Fibroblast of lung (primary cell): ENCODE data around the gene TFAP2E. TPM values are rescaled to one million over a fixed set of nuclear protein-coding genes. Genes with fewer than 3 reads are reported as not detected.

Source experiments
- DNase-seq, 2 donors: peaks; one replicate each; pipeline versions ENCODE4 v3.0.0 to v3.0.0-alpha.2; 2010; ENCODE audit warnings: low read depth in 2 of 2
- H2AFZ ChIP-seq: 2 replicates; pipeline ENCODE4 v1.5.1; 2012; ENCODE audit warnings: low read length, control low read depth, inconsistent platforms
- H3K27ac ChIP-seq: 2 replicates; pipeline ENCODE4 v1.5.1; 2011; ENCODE audit warnings: low read length, control low read depth; ENCODE audit not compliant: insufficient read depth
- H3K27me3 ChIP-seq: 2 replicates; pipeline ENCODE4 v1.5.1; 2011; ENCODE audit warnings: mild to moderate bottlenecking, low read length; ENCODE audit not compliant: control insufficient read depth, insufficient read depth
- H3K36me3 ChIP-seq: 2 replicates; pipeline ENCODE4 v1.5.1; 2011; ENCODE audit warnings: low read length; ENCODE audit not compliant: control insufficient read depth, insufficient read depth
- H3K4me1 ChIP-seq: 2 replicates; pipeline ENCODE4 v1.5.1; 2011; ENCODE audit warnings: low read length; ENCODE audit not compliant: control insufficient read depth, insufficient read depth; ENCODE audit errors: extremely low read depth
- H3K4me2 ChIP-seq: 2 replicates; pipeline ENCODE4 v1.5.1; 2011; ENCODE audit warnings: low read length, control low read depth; ENCODE audit not compliant: insufficient read depth; ENCODE audit errors: extremely low read depth
- H3K4me3 ChIP-seq, 4 experiments: fragments of 200-600 bp in 1 of 4; sonication (generic) in 1 of 4; replicated peaks in 1 of 4; 2 replicates each; pipeline ENCODE4 v1.5.1; 2011 to 2016; ENCODE audit warnings: low read length in 4 of 4, low read depth in 3 of 4, mild to moderate bottlenecking in 3 of 4, control low read depth in 2 of 4, inconsistent platforms in 1 of 4, mixed read lengths in 1 of 4; ENCODE audit not compliant: insufficient read depth in 1 of 4; ENCODE audit errors: control extremely low read depth in 1 of 4
- H3K79me2 ChIP-seq: 2 replicates; pipeline ENCODE4 v1.5.1; 2012; ENCODE audit warnings: mild to moderate bottlenecking, low read length, inconsistent platforms; ENCODE audit not compliant: control insufficient read depth, insufficient read depth
- H3K9ac ChIP-seq: 2 replicates; pipeline ENCODE4 v1.5.1; 2011; ENCODE audit warnings: mild to moderate bottlenecking, low read length, control low read depth; ENCODE audit not compliant: insufficient read depth
- H3K9me3 ChIP-seq: 2 replicates; pipeline ENCODE4 v1.5.1; 2012; ENCODE audit warnings: low read depth, low read length; ENCODE audit not compliant: control insufficient read depth, insufficient read depth
- H4K20me1 ChIP-seq: 2 replicates; pipeline ENCODE4 v1.5.1; 2011; ENCODE audit warnings: low read length; ENCODE audit not compliant: control insufficient read depth, insufficient read depth; ENCODE audit errors: extremely low read depth
- EZH2 ChIP-seq: IDR thresholded peaks from 2 replicates; pipeline ENCODE4 v1.5.1; 2012; ENCODE audit warnings: low read length, control low read depth, mild to moderate bottlenecking; ENCODE audit errors: missing control alignments
- polyA plus RNA-seq, 2 donors: library from polyadenylated mRNA; depleted of rRNA in 1 of 2; stranded (reverse) in 1 of 2; unstranded in 1 of 2; fragments of >200 nt; gene quantifications; 2 replicates each; pipeline ENCODE4 v1.2.1, GENCODE V29; 2011 to 2012; ENCODE audit warnings: missing spikeins in 1 of 2
- total RNA-seq: library from RNA; depleted of rRNA; stranded (reverse); fragments of >200 nt; gene quantifications from 2 replicates; pipeline ENCODE4 v1.2.1, GENCODE V29; 2014
- TF ChIP-seq, protein P1 (sequence below), 2 donors: IDR thresholded peaks in 1 of 2; conservative IDR thresholded peaks in 1 of 2; 1 replicate in 1 of 2; 2 replicates in 1 of 2; pipeline ENCODE4 v1.5.1; 2011 to 2012; ENCODE audit warnings: low read length in 2 of 2, control low read depth in 1 of 2, inconsistent platforms in 1 of 2, low read depth in 1 of 2, mild to moderate bottlenecking in 1 of 2

The TFAP2E gene
- total and polyA plus RNA-seq, 2 donors (not counting 1 experiment from before 2014, with no cell fraction given): 0.17 to 0.83 TPM

DNA sequence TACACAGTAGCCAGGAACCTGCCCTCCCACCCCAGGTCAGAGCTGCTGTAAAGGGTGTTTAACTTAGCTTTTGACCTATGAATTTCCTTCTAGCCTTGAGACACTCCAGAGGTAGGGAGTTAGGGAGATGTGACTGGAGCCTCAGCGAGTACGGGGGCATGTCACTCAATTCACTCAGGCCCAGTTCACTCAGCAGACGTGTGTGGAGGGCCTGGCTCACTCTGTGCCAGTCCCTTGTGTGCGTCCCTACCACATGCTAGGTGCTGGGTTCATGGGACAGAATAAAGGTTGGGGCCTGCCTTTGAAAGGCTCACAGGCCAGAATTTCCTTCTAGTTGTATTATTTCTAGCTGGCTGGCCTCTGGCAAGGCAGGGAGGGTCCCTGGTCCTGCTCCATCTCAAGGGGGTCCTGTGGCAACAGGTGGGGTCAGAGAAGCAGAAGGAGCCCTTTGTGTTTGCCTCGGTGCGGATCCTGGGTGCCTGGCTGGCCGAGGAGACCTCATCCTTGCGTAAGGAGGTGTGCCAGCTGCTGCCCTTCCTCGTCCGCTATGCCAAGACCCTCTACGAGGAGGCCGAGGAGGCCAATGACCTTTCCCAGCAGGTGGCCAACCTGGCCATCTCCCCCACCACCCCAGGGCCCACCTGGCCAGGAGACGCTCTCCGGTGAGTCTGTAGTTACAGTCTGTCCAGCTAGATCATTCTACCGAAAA is 11.0 kb upstream of the TFAP2E start:
- H3K79me2 ChIP-seq: peaks cover 5% of the 10 kb centered on the region
- TF ChIP-seq, protein P1, sequence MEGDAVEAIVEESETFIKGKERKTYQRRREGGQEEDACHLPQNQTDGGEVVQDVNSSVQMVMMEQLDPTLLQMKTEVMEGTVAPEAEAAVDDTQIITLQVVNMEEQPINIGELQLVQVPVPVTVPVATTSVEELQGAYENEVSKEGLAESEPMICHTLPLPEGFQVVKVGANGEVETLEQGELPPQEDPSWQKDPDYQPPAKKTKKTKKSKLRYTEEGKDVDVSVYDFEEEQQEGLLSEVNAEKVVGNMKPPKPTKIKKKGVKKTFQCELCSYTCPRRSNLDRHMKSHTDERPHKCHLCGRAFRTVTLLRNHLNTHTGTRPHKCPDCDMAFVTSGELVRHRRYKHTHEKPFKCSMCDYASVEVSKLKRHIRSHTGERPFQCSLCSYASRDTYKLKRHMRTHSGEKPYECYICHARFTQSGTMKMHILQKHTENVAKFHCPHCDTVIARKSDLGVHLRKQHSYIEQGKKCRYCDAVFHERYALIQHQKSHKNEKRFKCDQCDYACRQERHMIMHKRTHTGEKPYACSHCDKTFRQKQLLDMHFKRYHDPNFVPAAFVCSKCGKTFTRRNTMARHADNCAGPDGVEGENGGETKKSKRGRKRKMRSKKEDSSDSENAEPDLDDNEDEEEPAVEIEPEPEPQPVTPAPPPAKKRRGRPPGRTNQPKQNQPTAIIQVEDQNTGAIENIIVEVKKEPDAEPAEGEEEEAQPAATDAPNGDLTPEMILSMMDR (conservative IDR thresholded peaks at IDR 0.05 in 1 of 2, IDR thresholded peaks at IDR 0.05 in 1 of 2; ENCODE audit: low read depth in 1 of 2, low read length in 2 of 2): no peak
- no peak for TF ChIP-seq EZH2
- H2AFZ ChIP-seq: no peak overlapping the region
- DNase-seq: no peak
- H3K4me1 ChIP-seq: peaks cover 7% of the 10 kb centered on the region
- H3K4me2 ChIP-seq: no peak overlapping the region
- no peaks in the 10 kb centered on the region for H3K27me3 ChIP-seq
- H3K4me3 ChIP-seq: peak overlapping the region in 1 of 4 experiments; percentile 10
- no peak overlapping the region for H3K9ac ChIP-seq
- no peaks in the 10 kb centered on the region for H4K20me1 ChIP-seq
- H3K36me3 ChIP-seq: peaks cover 29% of the 10 kb centered on the region
- H3K27ac ChIP-seq: no peak overlapping the region
- H3K9me3 ChIP-seq: no peaks in the 10 kb centered on the region

DNA sequence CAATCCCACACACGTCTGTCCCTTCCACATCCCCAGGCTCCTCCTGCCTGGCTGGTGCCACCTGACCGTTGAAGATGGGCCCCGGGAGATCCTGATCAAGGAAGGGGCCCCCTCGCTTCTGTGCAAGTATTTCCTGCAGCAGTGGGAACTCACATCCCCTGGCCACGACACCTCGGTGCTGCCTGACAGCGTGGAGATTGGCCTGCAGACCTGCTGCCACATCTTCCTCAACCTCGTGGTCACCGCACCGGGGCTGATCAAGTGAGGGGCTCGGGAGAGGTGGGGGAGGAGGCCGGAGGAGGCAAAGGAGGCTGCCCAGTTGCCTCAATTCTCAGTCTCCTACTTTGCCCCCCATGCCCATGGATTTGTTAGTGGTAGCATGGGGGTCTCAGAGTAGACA is 9.9 kb upstream of the TFAP2E start:
- H3K36me3 ChIP-seq: peaks cover 29% of the 10 kb centered on the region
- H3K79me2 ChIP-seq: peaks cover under 1% of the 10 kb centered on the region
- H2AFZ ChIP-seq: no peak overlapping the region
- H3K4me1 ChIP-seq: peaks cover 7% of the 10 kb centered on the region
- no peak overlapping the region for H3K4me2 ChIP-seq
- H3K27ac ChIP-seq: no peak overlapping the region
- H3K4me3 ChIP-seq: no peak overlapping the region
- H3K27me3 ChIP-seq: no peaks in the 10 kb centered on the region
- no peaks in the 10 kb centered on the region for H3K9me3 ChIP-seq
- no peaks in the 10 kb centered on the region for H4K20me1 ChIP-seq
- DNase-seq: no peak
- TF ChIP-seq, protein P1 (conservative IDR thresholded peaks at IDR 0.05 in 1 of 2, IDR thresholded peaks at IDR 0.05 in 1 of 2; ENCODE audit: low read depth in 1 of 2, low read length in 2 of 2): no peak
- TF ChIP-seq EZH2: no peak
- no peak overlapping the region for H3K9ac ChIP-seq

DNA sequence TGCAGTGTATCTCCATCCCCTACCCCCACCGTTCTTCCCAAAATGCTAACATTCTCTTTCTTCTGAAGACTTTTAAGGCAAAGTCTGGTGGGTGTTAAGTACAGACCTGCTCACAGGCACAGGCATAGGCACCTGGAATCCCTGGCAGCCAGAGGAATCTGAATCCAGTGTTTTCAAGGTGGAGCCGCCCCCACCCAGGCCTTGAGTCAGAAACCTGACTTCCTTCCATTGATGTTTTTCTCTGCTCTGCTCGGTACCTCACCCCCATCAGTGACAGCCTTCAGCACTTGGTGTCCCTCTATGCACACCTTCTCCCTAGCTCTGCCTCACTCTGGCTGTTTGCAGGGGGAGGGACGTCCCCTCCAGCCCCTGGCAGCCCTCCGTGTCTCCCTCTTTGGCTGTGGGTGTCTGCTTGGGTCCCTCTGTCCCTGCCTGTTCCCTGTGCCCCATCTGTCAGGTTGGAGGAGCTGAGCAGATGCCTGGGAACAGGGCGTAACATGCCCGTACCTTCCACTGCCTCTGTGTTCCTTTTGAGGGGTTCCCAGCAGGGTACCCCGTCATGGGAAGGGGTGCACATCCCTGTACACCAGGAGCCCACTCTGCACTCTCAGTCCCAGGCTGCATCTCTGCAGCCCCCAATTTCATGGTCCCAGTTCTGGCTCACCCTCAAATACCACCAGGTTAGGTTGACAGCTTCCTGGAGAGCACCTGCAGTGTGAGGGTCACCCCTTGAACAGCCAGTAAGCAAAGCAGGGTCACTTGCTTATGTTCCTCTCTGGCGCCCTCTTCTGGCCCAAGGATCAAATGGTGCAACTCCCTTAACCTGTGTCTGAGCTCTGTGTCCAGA is 8.9 kb upstream of the TFAP2E start:
- no peaks in the 10 kb centered on the region for H4K20me1 ChIP-seq
- H2AFZ ChIP-seq: no peak overlapping the region
- no peak overlapping the region for H3K9ac ChIP-seq
- H3K36me3 ChIP-seq: peaks cover 29% of the 10 kb centered on the region
- H3K9me3 ChIP-seq: no peaks in the 10 kb centered on the region
- no peak overlapping the region for H3K4me3 ChIP-seq
- peak; percentile 56 to 79 for DNase-seq
- H3K27ac ChIP-seq: no peak overlapping the region
- peaks cover 1% of the 10 kb centered on the region for H3K4me1 ChIP-seq
- TF ChIP-seq EZH2: no peak
- TF ChIP-seq, protein P1 (conservative IDR thresholded peaks at IDR 0.05 in 1 of 2, IDR thresholded peaks at IDR 0.05 in 1 of 2; ENCODE audit: low read depth in 1 of 2, low read length in 2 of 2): peak; percentile 65 to 87
- no peaks in the 10 kb centered on the region for H3K79me2 ChIP-seq
- H3K27me3 ChIP-seq: no peaks in the 10 kb centered on the region
- no peak overlapping the region for H3K4me2 ChIP-seq
